ENCODE measurements around the gene KCNJ10.
A peak's percentile ranks its signal among the peaks of the same experiment; 100 is the strongest.
"Not testable (repeated sequence)": the region's sequence is repeated elsewhere in the genome, so short reads cannot be mapped to it uniquely, and the experiment has no call there.

KCNJ10 gene

DNA sequence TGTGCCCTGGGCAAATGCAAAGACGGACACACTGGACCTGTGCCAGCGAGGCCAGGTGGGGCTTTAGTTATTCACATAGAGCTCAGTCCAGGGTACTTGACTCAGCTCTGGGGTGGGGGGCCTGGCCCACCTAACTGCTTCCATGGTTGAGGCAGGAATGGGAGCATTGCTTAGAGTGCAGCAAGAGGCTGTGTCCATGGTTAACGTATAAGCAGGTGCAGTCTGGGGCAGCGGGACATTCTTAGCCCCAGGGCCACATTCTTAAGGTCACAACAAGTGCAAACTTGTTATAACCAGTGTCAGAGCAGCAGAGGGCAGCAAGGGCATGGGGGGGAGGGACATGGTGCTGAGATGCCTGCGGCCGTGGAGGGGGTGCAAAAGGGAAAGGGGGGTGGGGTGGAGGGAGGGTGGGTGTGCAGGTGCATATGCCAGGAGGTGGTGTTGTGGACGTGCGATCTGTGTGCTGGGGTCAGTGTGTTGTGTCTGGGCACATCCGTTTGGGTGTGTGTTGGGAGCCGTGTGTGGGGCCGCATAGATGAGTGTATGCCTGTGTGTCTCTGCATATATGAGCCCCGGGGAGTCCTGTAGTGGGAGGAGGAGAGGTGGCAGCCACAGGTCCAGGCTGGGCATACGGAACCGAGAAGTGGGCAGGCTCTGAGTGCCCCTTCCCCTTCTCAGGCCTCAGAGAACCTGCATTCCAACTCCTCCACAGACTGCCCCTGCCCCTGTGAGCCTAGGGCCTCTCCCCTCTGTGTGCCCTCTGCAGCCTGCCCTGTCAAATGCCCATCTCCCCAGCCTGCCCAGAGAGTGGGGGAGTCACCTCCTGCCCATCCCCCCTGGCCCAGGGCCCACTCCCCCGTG is 8.4 kb downstream of the KCNJ10 start:
- no peak for DNase-seq (ENCODE audit: low read depth in 2 of 2)

DNA sequence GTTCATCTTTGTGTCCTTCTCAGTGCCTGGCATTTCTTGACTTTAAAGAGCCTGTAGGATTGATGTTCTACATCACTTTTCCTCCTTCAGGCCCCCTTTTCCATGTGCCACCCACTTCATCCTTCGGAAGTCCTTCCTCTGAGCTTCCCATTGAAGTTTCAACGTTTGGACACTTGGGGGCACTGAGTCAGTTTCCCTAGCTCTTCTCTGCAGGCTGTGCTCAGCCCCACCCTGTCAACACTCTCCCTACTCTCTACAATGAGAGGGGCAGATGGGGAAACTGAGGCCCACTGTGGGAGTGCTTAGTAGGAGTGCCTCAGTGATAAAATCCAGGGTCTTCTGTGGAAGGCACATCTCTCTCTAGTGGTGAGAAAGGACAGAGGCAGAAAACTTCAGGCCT is 11.9 kb downstream of the KCNJ10 start:
- no peak for DNase-seq (ENCODE audit: low read depth in 2 of 2)

- DNase-seq (ENCODE audit: low read depth in 2 of 2), result no peak
These were observed 13.3 kb downstream of the KCNJ10 start for GRCh38 chr1:160056648-160057169.

DNA sequence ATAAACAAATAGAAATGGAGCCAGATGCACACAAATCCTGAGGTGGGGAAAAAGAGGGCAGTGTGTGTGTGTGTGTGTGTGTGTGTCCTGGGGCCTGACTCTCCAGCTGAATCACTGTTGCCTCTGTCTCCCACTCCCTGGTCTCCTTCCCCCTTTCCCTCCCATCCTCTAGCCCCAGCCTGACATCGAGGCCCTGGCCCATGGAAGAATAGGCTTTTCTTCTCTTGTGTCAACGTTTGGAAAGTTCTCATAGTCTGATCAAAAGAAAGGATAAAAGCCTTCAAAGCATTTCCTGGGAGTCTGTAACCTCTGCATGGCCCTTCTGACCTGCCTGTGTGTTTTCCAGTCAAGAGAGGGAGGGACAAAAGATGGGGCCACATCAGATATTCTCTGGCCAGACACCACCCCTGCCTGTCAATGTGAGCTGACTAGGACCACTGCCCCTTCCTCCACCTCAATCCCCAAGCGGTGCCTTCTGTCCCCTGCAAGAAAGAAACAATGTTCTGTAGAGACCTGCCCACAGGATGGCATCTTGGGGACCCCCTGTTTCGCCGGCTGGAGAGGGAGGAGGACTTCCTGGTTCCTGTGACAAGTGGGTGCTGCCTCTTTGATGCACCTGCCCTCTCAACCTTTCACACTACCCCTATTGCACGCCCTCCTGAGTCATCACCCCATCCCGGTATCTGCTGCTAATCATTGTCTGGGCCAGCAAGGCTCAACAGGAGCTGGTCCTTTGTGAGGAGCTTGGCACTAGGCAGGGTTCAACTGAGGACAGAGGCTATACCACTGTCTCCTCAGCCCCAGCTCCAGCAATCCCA is 16.2 kb downstream of the KCNJ10 start:
- DNase-seq (ENCODE audit: low read depth in 2 of 2), result no peak

DNA sequence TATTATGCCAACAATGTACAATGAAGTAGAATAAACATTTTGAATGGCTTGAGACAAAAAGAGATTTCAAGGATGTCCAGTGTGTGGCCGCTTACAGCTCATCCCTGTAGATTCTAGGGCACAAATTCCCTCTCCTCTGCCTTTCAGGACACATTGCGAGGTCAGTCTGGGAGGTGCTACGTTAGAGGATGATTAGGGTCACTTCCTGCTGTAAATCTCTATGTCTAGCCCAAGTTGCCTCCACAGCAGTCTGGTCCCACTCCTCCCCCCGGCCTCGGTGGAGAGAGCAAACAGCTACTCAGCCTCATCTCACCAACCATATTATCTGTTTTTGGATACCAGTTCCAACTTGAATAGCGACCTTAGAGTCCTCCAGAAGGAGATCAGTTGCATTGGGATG is 17.0 kb downstream of the KCNJ10 start:
- no peak for DNase-seq (ENCODE audit: low read depth in 2 of 2)

DNA sequence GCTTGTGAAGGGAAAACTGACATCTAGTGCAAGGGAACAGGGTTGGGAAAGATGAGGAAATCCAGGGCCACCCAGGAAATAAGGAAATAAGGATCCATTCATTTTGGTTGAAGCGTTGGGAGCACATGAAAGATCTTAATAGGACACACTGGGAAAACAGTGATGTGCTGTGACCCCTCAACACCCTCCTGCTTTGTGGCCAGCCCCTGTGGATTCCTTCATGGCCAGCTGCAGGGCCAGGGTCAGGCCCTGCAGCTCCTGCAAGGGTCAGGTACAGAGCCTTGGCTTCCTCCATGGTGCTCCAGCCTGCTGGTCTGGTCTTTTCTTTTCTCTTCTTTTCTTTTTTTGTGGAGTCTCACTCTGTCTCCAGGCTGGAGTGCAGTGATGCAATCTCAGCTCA is 19.3 kb downstream of the KCNJ10 start:
- DNase-seq (ENCODE audit: low read depth in 2 of 2), result no peak

DNA sequence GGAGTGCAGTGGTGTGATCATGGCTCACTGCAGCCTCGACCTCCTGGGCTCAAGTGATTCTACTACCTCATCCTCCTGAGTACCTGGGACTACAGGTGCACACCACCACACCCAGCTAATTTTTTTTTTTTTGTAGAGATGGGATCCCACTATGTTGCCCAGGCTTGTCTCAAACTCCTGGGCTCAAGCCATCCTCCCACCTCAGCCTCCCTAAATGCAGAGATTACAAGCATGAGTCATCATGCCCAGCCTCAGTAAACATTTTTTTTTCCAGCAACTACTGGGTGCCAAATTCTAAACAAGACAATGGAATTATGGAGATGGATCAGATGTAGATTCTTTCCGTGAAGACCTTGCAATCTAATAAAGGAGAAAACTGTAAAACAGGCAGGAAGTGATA is 19.8 kb downstream of the KCNJ10 start:
- DNase-seq (ENCODE audit: low read depth in 2 of 2), result not testable (repeated sequence)

- DNase-seq (ENCODE audit: low read depth in 2 of 2), result no peak
These were observed 20.9 kb downstream of the KCNJ10 start for GRCh38 chr1:160049101-160049500.

DNA sequence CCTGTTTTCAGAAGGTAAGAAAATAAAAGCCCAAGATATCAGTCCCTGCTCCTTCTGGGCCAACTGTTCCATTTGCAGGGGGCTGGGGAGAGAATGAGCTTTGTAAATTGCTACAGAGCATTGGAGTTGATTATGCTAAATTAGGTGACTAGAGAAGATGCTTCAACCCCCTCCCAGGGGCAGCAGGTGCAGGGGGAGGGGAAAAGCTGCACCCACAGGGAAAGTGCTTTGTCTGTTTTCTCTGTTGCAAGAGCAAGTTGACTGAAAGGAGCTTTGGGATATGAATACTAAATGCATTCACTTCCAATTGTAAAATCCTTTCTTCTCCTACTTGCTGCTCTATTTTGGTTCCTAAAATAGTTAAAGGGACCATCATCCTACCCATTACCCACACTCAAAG is 21.6 kb downstream of the KCNJ10 start:
- DNase-seq (ENCODE audit: low read depth in 2 of 2), result no peak

DNA sequence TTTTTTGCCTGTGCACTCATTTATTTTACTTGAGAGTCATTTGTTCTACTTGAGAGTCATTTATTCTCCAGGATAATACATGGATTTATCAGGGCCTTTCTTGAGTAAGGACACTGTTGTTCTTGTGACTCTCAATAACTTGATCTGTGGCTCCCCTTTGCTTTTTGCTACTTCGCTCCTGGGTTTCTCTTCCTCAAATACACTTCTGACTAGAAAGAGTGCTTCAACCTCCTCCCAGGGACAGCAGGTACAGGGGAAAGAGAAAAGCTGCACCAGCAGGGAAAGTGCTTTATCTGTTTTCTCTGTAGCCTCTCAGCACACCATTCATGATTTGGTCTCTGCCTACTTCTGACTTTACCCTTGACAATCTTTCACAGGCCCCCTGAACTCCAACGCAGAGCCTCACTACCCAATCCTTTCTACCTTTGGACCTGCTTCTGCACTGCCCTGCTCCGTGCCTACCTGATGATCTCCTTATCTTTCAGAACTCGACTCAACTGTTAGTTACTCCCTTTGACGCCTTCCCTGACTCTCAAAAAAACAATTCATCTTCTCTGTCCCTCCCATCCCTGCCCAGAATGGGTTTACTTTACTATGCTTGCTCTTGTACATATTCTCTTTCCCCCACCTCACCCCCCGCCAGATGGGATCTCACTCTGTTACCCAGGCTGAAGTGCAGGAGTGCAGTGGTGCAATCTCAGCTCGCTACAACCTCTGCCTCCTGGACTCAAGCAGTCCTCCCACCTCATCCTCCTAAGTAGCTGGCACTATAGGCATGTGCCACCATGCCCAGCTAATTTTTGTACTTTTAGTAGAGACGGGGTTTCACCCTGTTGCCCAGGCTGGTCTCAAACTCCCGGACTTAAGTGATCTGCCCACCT is 22.6 kb downstream of the KCNJ10 start:
- no peak for DNase-seq (ENCODE audit: low read depth in 2 of 2)

GRCh38 chr1:160046494-160047110 is 23.4 kb downstream of the KCNJ10 start:
- peak in 1 of 2 donors; percentile 15 for DNase-seq (ENCODE audit: low read depth in 2 of 2)

DNA sequence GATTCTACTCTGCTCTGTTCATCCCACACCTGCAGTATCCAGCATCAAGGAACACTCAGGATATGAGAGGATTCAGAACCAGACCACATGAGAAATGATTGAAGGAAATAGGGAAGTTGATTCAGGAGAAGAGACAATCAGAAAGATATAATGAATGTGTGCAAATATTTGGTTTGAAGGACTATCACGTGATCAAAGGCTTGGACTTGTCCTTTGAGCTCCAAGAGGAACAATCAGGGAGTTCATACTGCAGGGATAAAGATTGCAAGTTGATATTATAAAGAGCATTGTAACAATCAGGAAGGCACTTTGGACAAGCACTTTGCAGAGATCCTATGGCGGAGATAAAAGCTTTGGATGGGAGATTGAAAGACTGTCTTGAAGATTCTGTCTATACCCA is 24.3 kb downstream of the KCNJ10 start:
- DNase-seq (ENCODE audit: low read depth in 2 of 2), result no peak

DNA sequence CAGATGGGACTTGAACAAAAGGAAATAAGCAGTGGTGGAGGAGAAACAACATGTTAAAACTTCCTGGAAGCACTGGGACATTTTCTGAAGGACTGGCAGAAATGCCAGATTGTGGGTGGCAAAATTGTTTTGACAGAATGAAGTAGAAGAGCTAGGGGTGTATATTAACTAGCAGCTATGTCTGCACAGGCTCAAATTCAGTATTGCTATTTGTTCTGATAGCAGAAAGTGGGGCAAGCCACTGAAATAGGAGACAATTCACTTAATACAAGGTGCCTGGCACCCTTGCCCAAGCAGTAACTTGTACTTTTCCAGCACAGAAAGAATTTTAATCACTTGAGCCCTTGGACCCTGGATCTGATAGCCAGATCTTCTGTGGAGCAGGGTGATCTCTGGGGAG is 26.4 kb downstream of the KCNJ10 start:
- DNase-seq (ENCODE audit: low read depth in 2 of 2), result no peak

DNA sequence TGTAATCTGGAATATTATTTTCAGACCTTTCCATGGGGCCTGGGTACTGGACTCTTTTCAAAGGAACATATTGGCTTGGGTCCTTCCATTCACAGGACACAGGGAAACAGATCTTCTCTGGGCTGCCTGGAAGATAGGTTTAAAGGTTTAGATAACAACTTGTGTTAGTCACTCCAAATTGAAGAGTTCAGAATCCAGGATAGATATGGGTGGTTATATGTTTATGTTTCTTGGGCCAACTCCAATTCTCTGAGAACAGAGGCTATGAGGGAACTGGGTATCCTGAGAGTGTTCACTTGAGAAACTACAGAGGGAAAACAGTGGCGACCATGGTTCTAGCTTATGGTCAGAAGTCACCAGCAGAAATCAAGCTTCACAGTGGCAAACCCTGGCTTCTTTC is 29.5 kb downstream of the KCNJ10 start:
- no peak for DNase-seq (ENCODE audit: low read depth in 2 of 2)

DNA sequence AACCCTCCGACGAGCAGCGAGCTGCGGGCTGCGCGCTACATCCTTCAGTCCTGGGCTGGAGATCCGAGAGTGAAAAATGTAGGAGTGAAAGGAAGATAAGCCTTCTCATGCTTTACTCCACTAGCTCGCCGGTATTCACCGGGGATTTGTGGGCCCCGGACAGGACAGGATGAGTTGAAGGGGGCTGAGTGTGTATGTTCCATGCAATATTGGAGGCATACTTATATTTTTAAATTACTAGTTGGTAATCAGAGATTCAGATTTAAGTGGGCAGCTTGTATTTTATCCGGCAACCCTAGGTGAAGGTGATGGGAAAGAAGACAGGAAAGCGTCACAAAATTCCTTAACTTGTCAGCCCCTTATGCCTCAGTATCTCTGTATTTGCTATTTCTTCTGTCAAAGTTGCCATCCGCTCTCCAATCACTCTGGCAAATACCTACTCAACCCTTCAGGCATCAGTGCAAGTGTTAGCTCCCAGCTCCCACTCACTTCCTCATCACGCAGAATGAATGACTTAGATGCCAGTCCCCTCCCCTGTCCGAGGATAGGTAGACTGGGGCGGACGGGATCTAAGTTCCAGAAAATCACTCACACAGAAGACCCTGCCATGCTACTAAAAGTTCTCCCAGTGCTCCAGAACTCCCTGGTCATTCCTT is 37.7 kb downstream of the KCNJ10 start:
- no peak for DNase-seq (ENCODE audit: low read depth in 2 of 2)

DNA sequence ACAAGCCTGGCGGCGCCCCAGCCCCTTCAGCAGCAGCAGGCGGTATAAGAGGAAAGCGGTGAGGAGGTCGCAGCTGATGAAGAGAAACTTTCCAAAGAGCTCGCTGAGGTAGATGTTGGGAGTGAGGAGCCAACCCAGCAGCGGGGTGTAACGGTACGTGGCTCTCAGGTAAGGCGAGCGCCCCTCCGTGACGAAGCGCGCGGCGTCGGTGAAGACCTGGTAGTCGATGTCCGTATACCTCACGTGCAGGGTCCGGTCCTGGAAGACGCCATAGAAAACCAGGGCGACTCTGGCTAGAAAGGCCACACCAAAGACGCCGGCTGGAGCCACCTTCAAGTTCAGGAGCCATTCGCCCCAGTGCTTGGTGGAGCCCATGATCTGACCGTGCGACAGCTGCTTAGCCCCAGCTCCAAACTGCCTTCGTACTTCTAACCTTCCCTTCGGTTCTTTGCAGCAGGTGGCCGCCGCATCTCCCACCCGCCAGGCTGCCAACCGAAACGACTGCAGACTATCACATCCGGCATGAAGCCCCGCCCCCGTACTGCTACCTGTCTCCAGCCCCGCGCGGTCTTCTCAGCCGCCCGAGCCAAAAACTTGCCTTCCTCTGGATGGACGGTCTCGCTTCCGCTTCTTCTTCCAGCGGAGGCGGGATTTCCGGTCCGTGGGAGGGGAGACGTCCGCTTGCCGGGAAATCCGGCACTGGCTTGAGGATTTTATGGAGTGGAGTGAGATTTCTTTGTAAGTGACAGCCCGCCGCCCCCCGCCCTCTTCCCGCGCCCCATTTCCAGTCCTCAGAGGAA is 38.4 kb downstream of the KCNJ10 start, which contains the start of gene PIGM:
TSS of gene PIGM (minus strand) at position 626 of the 800 bp plus-strand sequence. CDS start at position 375, 251 bp downstream.
- DNase-seq (ENCODE audit: low read depth in 2 of 2), result peak; percentile 84 to 89

- no peak for DNase-seq (ENCODE audit: low read depth in 2 of 2)
These were observed 39.1 kb downstream of the KCNJ10 start for GRCh38 chr1:160030657-160031364.

DNA sequence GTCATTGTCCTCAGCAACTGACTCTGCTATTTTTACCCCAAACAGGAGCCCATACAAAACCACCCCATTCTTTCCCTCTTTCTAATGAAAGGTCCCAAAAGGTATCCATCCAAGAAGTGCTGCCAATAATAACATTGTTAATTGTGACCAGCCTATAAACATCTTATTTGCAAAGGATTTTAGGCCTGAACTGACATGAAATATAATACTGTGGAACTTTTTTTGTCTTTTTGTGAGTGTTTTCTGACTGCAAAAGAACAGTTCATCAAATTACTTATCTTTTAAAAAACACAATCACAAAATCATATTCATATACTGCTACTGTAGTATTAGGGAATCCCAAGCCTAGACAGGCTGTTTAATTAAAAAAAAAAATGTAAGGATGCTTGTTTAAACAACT is 41.5 kb downstream of the KCNJ10 start:
- no peak for DNase-seq (ENCODE audit: low read depth in 2 of 2)

DNA sequence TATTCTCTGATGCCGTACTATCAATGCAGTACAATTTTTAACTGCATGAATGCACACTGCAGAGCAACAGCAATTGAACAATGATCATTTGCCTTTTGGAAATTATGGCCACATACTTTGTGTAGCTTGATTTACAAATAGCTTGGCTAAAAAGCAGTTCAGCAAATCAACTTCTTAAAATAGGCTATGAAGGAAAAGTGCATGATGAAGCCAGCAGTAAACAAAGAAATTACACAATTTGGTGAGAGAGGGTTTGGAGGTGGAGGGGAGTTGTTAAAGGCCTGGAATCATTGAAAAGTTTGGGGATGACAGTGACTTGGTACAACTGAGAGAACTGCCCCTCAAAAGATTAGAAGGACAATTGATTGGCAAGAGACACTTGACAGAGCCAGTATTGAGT is 44.6 kb downstream of the KCNJ10 start:
- DNase-seq (ENCODE audit: low read depth in 2 of 2), result no peak

Data from stimulated activated CD8-positive, alpha-beta memory T cell treated with anti-CD3 and anti-CD28 coated beads, Interleukin-7, amount 100 ng/mL, for 4 hours (primary cell).